Kidney glomerular epithelial cell (primary cell): ENCODE data around the gene SFN.
"Not testable (repeated sequence)": the region's sequence is repeated elsewhere in the genome, so short reads cannot be mapped to it uniquely, and the experiment has no call there.

Experiments used
- DNase-seq: peaks from one replicate; lab custom pipeline; 2025; lab: John Stamatoyannopoulos, UW

SFN gene

DNA sequence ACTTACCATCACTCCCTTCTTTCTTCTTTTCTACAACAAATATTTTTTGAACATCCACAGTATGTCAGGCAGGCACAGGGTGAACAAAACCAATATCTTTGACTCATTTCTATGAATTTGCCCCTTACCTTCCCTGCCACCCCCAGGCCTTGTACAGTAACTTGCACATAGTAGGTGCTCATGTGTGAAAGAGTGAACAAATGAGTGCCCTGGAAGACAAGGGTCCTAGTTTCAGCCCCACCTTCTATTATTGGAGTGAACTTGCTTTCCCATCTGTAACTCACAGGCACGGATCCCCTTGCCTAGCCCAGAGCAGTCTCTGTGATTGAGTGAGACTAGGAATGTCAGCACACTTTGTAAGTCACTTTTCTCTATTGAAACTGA lies 23.6 kb upstream of the SFN start:
- DNase-seq: no peak

DNA sequence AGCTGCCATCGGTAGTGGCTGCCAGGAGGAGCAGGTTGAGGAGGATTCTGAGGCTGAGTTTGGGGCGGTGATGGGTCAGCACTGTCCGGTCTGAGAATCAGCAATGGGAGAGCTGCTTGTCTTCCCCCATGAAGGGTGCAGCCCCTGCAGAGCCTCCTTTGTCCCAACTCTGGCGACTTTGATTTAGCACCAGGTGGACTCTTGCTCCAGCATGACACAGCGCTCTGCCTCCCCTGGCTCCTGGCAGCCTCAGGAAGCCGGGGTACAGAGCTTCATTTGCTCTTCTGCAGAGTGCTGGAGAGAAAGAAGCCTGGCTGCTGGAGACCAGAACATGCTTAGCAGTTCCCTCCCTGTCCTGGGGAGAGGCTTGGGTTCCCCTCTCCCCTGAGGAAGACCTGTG lies 23.2 kb upstream of the SFN start:
- DNase-seq: no peak

DNA sequence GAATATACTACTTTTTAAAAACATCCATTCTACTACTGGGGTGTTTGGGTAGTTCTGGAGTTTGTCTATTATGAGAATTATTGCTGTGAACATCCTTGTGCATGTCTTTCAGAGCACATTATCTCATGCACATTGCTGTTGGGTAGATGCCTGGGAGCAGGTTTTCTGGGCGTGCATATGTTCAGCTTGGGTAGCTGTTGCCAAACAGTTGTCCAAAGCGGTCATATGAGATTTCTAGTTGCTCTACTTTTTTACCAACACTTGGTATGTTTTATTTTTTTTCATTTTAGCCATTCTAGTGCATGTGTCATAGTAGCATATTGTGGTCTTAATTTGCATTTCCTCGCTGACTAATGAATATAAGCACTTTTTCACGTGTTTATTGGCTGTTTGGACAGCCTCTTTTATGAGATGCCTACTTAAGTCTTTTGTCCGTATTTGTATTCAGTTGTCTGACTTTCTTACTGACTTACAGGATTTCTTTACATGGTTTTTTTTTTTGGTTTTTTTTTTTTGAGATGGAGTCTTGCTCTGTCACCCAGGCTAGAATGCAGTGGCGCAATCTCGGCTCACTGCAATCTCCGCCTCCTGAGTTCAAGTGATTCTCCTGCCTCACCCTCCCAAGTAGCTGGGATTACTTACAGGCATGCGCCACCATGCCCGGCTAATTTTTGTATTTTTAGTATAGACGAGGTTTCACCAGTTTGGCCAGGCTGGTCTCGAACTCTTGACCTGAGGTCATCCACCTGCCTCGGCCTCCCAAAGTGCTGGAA lies 18.3 kb upstream of the SFN start:
- DNase-seq: no peak

DNA sequence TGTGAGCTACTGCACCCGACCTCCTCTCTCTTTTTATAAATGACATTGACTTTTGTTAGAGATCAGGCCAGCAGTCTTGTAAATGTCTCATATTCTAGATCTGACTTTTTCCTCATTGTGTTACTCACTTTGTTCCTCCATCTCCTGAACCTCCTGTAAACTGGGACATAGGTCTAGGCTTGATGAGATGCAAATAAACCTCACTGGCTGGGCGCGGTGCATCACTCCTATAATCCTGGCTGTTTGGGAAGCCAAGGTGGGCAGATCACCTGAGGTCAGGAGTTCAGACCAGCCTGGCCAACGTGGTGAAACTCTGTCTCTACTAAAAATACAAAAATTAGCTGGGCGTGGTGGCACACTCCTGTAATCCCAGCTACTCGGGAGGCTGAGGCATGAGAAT lies 15.1 kb upstream of the SFN start:
- not testable (repeated sequence) for DNase-seq

DNA sequence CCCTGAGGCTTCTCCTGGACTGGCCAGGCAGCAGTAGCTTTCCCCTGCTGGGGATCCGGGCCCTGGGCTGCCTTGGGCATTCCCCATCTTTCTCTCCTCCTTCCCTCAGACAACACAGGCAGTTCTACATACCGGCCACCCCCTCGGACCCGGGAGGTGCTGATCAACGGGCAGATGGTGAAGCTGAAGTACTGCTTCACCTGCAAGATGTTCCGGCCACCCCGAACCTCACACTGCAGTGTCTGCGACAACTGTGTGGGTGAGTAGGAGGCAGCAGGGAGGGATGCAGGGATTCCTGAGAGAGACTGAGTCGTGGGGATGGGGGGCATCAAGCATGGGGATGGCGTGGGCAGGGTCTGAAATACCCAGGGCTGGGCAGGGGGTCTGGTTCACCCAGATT lies 14.4 kb upstream of the SFN start:
- DNase-seq: no peak

DNA sequence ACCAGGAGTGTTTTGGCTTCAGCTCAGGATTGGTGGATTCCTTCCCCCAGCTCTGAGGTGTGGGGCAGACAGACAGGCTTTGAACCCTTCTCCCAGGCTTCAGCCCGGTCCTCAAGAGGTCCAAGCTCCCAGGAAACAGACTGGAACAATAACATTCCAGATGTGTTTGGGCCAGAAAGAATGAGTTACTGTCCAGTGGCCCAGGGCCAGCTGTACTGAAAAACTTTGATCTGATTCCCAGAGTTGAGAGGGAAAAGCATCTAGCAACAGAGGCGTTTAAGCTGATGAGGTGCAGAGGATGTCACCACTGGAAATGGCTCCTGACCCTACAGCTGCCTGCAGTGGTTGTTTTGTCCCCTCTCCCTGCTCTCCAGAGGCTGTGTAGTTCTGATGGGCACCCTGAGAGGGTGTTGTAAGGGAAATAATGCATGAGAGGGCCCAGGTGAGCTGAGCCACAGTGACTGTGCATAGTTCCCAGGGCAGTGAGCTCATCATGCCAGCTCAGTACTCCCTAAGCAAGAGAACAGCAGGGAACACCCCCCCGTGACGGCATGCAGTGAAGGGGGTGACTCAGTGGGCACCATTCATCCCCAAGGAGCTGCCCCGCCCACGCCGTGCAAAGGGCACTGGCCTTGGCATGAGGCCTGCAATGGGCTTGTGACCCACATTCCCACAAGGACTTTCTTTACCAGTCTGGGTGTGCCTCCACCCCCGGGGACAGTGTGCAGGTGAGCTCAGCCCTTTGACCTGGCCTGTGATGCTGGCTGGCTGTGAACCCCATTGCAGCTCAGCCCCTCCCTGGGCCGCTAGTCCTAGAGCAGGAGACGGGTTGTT lies 13.8 kb upstream of the SFN start:
- peak; percentile 88 for DNase-seq

DNA sequence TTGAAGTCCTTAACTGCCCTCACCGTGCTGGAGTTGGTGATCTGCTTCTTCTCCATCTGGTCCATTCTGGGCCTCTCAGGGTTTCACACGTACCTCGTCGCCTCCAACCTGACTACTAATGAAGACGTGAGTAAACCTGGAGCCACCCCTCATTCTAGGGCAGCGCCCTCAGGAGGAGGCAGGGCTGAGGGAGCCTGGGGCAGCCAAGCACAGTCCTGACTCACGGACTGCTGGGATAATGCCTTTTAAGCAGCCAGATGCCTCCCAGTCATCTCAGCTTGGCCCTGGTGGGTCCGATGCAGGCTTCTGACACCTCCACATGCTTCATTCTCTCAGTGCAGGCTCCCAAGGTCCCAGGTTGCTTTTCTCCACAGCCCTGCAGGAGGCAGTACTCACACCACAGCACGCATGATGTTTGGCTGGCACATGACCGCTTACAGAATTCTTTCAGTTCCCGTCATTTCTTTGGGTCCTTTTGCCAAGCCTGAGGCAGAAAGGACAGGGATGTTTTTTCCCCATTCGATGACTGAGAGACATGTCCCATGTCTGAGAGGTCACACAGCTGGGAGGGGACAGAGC lies 11.8 kb upstream of the SFN start:
- no peak for DNase-seq

DNA sequence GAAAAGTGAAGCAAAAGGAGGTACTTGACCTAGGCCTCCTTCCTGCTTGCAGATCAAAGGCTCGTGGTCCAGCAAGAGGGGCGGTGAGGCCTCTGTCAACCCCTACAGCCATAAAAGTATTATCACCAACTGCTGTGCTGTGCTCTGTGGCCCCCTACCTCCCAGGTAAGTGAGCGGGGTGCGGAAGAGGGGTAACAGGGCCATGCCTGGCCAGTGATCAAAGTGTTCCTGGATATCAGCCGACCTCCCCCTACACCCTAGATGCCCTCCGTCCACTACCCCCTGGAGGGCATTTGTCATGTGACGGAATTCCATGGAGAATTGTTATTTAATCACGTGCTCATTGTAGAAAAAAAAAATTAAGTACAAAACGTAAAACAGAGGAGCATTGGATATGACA lies 10.2 kb upstream of the SFN start:
- DNase-seq: no peak

DNA sequence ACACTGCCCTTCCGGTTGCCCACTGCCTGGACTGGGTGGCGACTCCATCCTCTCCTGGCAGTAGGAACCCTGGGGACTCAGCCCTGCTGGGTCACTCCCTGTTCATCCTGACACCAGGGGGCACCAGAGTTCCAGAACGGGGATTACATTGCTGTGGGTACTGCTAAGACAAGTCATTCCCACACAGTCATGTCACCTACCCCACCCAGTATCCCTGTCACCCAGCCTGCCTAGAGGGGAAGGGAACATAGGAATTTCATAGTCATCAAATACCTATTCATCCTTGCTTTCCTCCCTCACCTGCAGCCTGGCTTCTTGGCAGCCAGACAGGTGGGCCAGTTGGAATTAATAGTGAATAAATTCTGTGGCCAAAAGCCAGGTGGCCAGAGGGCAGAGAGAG lies 9.8 kb upstream of the SFN start:
- peak; percentile 48 for DNase-seq

DNA sequence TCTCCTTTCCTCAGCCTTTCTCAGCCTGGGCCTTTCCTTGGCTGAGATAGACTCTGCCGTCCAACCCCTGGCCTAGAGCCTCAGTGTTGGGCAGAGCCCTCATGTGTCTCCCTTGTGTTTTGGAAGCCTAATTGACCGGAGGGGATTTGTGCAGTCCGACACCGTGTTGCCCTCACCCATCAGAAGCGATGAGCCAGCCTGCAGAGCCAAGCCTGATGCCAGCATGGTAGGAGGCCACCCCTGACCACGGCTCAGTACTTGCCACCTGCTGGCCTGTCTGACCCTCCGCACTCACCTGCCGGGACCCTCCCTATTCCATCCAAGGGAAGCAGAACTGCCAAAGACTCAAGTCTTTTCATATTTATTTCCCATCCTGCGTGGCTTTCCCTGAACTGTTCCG lies 9.3 kb upstream of the SFN start:
- DNase-seq: no peak

DNA sequence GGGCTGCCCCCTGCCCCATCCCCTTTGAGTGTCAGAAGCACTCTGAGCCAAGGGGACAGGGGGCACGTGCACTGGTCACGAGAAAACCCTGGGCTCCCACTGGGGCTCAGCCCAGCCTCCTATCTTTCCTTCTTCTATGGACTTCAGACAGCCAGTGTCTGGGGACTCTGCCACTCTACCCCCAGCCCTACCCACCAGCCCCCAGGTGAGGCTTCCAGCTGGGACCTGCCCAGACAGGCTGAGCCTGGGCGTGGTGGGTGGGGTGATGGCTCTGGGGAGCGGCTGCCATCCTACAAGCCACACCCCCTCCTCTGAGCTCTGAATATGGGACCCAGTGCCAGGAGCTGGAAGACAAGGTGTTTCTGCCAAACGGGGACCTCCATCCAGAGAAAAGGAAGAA lies 8.0 kb upstream of the SFN start:
- DNase-seq: no peak

DNA sequence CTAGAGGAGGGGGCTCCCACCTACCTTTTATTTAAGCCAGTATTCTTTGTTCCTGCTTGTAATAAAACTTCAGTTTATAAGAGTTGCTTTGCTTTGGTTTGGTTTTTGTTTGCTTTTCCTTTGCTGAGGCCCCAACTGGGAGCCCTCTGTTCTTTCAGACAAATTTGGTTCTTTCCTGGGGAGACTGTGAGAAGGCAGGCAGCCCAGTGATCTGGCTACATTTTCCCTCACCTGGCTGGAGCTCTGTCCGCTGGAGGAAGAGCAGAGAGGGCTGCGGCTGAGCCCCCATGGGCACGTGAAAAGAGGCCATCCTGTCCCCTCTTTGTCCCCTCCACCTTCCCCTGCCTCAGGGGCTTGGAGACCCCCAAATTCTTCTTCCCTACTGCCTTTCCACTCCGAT lies 7.3 kb upstream of the SFN start:
- no peak for DNase-seq

DNA sequence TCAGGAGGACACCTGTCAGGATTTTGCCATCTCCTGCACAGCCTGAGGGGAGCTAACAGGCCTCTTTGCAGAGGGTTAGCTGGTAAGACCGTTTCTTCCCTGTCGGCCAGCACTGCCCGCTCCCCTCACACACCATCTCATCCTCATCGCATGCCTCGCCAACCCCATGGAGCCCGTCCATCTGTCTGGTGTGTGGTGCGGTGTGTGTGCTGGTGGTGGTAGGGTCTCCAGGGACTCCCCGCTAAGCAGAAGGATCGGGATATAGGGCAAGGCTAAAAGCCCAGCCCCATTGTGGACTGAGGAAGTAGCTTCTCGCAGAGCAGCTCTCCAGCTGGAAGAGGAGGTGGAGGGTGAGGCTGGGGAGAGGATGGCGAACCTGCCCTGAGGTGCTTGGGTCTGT lies 6.8 kb upstream of the SFN start:
- DNase-seq: no peak

DNA sequence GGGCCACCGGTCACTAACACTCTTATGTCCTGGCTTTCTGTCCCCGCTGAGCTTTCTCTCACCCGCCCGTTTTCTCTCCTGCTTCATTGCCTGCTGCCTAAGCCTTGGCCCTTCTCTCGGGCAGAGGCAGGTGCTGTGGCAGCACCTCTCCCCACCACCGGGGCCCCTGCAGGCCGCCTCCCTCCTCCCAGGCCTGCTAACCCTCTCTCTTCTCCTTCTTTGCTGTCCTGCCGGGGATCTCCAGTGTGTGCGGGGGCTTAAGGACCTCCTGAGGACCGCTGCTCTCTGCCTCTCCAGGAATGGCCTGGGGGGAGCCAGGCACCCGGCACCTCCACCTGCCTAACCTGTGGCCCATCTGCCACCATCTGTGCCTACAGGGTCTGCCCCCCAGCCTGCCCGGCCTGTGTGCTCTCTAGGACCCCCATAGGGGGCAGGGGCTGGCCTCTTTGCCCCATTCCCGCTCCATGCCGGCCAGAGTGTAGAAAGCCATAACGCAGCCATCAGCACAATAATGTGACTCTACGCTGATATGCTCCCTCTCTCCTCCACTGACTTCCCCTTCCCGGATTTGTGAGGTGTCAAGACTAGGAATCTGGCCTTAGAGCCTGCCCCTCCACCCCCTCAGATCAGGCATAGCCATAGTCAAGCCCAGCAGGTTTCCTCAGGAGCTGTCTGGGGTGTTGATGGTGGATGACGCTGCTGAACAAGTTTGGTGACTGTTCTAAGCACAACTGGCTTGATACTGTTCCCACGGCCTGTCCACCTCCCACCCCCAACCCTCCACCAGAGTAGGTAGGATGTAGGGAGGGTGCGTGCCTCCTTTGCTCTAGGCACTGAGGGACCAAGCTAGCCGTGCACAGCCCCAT lies 6.1 kb upstream of the SFN start:
- DNase-seq: no peak

DNA sequence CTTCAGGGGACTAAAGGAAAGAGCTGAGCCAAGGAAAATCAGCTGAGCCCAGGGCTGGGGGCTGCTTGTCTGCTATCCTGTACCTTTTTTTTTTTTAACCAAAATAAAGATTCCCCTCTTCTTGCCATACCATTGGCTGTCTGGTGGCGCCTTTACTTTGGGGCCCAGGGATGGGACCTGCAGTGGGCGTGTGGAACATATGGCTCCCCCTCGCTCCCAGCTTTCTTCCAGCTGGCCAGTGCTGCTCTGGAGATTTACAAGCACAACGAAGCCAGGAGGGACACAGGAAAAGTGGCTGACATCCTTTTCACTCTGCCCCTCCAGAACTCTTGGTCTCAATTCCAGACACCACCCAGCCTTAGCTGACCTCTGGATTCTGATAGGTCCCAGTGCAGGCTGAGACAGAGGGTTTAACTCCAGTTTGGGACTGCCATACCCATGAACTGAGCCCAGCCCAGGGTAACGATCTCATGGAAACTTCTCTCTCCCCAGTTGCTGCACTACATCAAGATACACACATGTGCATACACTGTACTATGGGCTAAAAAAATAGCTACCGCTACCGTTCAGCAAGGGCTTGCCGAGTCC lies 5.4 kb upstream of the SFN start:
- DNase-seq: no peak

DNA sequence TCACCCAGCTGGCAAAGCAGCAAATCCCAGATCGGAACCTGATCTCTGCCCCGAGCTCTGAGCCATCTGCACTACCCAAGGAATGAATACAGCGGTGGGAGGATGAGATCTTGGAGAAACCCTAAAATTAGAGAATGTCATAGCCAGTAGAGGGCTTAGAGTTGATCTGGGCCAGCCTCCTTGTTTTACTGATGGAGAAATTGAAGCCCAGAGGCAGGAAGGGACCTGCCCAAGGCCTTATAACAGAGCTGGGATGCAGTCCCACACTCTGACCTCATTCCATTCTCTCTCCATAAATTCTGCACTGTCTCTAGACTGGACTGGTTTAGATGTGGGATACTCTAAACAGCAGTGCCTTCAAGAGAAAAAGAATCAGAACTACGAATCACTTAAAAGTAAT lies 4.8 kb upstream of the SFN start:
- DNase-seq: no peak

DNA sequence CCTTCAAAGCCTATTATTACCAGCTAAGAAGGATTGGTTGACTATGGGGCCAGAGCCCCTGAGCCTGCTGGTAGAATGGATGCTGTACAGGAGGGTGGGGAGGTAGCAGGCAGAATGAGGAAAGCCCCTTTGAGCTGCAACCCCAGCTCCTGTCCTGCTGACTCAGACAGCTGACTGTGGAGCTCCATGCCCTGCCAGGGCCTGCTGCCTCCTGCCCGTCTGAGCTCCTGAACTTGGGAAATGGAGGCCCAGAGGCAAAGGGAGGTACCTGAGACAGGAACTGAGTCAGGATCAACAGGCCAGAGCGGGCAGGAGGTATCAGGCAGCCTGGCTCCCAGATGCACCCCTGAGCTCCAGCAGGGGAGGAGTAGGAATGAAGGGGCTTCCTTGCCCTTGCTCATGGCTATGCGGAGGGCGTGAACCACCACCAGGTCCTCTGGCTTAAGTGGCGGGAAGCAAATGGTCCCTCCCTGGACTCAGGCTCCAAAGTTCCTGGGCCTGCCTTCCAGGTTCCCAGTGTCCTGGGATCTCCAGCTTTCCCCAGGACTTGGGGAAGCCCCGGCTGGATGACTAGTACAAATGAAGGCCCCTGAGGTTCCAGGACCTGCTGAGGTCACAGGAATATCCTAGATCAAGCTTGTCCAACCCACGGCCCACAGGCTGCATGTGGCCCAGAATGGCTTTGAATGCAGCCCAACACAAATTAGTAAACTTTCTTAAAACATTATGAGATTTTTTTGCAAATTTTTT lies 3.9 kb upstream of the SFN start:
- DNase-seq: no peak

DNA sequence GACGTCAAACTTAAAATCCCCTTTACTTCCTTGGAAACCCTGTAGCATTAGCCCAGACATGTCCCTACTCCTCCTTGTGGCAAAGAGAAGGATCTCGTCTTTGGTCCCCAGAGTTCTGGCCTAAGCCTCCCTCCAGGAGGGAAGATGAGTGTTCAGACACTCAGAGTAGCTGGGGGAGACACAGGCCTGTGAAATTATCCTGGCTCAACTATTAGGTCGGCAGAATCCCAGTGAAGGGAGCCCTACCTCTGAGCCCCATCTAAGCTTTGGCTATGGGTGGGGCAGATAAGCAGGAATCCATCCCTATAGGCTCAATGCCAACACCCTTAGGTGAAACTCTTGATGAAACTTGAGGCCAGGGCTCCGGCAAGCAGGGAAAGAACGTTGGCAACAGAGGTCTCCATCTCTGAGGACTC lies 1.7 kb upstream of the SFN start:
- peak; percentile 1 for DNase-seq

DNA sequence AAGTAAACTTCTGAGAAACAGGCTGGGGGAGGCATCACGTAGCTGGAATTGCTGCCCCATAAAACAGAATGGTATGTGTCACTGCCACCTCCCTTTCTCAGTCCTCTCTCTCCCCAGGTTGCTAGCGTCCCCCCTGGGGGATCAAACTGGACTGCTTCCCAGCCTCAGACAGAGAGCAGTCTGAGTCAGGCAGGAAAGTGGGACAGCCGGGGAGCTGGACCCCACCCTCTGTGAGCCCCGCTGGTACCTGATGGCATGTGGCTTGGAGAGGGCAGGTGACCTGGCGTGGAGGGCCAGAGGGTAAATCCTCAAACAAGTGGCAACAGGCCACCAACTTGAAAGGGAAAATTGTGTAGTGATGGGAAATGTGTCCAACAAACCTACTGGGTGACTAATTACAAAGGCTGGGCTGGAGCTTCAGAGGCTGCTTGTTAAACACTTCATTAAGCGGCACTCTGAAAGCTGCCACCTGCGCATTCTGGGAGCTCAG lies 1.0 kb upstream of the SFN start:
- DNase-seq: peak; percentile 7

DNA sequence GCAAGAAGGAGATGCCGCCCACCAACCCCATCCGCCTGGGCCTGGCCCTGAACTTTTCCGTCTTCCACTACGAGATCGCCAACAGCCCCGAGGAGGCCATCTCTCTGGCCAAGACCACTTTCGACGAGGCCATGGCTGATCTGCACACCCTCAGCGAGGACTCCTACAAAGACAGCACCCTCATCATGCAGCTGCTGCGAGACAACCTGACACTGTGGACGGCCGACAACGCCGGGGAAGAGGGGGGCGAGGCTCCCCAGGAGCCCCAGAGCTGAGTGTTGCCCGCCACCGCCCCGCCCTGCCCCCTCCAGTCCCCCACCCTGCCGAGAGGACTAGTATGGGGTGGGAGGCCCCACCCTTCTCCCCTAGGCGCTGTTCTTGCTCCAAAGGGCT lies 732 bp downstream of the SFN start:
- no peak for DNase-seq
